Measurements from ENCODE around the gene ADAM19.
A peak's percentile ranks its signal among the peaks of the same experiment; 100 is the strongest.
"Not testable (repeated sequence)": the region's sequence is repeated elsewhere in the genome, so short reads cannot be mapped to it uniquely, and the experiment has no call there.

The ADAM19 gene

DNA sequence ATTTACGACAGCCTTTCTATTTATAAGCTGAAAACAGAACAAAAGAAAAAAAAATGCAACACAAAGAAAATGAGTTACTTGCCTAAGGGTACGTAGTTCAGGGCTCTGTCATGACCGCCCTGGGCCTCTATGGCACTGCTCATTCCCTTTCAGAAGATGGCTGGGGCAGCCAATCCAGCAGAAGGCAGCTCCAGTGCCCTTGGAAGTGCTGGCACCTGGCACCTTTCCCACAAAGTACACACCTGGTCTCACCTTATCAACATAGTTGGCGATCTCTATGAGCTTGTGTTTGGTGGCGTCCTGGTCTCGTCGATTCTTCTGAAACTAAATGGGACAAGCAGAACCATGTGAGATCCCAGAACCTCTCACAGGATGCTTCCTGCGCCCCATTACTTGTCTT lies 62.4 kb downstream of the ADAM19 start:
- no peak for DNase-seq

DNA sequence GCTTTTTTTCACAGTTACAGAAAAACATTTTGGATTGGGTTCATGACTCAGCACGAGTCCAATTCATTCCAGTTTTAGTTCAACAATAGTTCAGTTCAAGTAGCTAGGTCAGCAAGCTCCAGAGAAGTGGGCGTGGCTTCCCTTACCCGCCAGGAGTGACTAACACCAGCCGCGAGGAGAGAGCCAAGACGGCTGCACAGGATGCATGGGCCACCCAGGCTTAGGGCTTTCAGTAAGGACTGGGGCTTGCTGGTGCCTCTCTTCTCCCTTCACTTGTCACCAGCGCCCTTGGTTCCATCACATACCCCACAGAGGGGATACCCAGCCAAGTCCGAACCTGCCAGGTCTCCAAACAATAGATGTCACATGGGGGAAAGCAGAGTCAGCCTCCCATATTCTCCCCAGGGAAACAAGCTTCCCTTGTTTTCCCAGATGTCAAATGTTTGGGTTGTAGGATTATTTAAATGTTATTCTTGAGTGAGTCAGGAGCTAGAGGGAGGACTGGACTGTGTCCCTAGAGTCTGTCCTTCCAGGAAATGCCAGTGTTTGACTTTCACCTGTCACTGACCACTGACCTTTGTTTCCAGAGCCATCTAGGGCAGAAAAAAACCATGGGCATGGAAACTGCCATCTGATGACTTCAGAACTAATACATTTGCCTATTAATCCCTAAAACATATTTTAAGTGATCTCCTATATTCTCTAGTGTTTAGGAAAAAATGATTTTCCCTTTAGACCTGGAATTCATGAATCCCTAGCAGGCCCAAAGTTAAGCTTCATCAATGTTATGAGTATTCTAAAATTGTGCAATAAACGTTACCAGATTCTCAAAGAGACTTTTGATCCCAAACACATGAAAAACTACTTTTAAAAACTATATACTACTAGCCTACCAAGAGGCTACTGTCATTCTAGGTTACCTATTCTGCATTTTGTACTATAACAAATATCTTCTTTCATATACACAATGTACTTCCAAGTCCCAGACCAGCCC lies 63.6 kb downstream of the ADAM19 start:
- DNase-seq = peak; percentile 17

DNA sequence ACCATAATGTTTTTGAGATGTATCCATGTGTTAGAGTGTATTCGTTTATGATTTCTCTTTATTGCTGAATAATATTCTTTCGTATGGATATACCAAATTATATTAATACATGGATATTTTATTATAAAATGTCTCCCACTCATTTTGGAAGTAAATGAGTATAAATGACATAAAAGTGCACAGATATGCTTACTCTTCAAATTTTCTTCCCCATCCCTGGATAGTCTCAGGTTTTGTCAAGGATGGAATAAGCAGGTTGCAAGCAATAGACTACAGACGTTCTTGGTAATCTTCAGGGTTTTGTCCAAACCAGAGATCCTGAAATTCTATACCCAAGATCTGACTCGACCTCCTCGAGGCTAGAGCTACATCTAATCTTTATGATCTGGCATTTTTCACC lies 64.9 kb downstream of the ADAM19 start:
- DNase-seq = no peak

DNA sequence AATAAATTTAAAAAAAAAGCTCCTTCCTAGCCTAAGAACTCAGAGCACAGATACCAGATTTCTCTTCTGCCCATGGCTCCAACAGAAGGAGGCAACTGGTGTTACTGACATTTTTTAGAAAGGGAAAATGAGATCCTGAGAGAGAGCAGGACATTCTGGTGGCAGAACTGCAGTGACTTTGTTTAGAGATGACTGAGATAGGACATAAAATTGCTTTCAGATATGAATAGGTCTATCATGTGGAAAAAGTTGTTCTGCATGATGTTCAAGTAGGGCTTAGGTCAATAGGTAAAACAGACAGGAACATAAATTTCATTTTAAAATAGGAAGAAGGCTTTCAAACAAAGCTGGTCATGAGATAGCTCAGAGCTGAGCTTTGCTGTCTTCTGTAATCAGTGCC lies 66.0 kb downstream of the ADAM19 start:
- no peak for DNase-seq

DNA sequence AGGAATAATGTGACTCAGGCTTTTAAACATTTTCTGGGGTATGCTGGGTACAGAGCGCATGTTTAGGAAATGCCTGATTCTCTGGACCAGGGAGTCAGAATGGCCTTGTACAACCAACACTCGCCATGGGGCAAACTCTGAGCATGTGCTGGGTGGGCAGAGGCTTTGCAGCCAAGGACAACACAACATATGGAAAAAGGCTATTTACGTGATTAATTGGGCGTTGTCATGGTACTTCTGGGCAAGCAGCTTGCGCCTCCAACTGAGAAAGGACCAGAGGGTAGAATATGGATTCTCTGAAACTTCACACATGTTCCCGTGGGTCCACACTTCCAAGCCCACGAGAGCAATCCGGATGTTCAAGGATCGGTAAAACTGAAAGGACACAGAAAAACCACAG lies 66.5 kb downstream of the ADAM19 start:
- no peak for DNase-seq

DNA sequence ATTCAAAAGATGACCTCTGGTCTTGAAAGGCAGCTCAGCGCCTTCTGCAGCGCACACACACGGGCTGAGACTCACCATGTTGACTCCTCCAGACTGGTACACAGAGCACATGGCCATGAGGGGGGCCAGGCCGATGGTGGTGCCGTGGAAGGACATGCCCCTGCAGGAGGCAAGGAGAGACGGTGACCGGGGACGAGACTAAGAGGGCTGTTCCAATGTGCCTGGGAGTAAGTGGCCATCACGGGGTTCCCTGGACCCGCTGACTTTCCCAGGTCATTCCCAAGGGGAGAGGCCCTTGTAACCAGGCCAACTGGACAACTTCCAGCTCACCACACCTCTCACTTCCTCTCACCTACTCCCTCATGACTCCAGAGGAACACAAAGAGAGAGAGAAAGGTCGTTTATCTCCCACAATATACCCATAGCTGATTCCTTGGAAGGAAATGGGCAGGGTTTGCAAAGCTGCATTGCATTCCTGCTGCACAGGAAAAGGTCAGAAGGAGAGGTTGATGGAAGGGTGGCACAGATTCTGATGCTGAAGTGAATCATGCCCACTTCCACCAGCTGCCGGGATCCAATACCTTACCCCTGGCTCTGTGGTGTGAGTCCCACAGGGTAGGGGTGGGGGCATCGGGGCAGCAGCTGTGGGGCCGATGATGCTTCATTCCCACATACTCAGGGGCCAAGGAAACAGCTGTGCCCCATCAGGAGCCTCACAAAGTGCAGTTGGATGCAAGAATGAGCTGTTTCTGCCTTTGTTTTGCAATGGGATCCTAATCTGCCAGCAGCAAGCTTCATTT lies 68.4 kb downstream of the ADAM19 start:
- no peak for DNase-seq

DNA sequence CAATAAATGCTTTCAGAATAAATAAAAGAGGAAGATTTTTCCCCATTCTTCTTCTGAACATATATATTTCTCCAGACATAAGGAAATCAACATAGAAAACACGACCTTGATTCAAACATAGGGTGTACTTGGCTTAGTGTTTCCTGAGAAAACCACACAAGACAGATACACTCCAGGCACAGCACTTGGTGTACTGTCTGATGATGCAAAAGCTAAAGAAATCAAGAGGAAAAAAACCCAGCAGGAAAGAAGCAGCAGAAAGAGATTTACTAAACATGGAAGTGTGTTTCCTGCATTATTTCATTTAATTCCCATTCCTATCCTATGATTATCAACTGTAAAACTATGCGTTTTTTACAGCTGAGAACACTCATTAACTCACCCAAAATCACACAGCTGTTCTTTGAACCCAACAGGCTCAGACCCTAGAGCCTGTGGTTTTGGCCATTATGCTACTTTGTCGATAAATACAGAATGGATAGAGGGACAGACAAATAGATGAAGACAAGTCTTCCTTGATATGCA lies 69.4 kb downstream of the ADAM19 start:
- DNase-seq = no peak

DNA sequence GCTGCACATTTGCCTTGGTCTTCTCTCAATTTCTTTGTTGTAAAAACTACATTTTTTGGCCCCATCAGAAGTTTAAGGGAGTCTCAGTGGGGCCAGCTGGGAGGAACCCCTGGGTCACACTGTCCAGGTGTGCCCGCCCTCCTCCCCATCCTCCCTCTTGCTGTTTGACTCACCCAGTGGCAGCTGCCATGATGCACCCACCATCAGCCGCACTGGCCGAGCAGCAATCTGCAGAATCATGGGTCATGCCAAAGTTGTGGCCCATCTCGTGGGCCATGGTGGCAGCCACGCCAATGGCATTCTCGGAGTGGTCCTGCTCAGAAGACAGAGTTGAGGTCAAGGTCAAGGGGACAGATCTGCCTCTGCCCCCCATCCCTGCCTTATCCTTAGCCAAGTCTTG lies 70.1 kb downstream of the ADAM19 start:
- no peak for DNase-seq

DNA sequence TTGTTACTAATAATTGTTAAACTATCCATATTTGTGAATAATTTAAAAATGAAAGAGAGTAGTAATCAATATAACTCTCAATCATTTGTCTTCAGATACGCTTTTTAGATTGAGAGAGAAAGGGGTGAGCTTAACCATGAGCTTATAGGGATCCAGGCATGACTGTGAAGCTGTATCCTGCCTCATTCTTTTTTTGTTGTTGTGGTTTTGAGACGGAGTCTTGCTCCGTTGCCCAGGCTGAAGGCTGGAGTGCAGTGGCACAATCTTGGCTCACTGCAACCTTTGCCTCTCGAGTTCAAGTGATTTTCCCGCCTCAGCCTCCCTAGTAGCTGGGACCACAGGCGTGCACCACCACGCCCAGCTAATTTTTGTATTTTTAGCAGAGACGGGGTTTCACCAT lies 71.5 kb downstream of the ADAM19 start:
- DNase-seq = no peak

DNA sequence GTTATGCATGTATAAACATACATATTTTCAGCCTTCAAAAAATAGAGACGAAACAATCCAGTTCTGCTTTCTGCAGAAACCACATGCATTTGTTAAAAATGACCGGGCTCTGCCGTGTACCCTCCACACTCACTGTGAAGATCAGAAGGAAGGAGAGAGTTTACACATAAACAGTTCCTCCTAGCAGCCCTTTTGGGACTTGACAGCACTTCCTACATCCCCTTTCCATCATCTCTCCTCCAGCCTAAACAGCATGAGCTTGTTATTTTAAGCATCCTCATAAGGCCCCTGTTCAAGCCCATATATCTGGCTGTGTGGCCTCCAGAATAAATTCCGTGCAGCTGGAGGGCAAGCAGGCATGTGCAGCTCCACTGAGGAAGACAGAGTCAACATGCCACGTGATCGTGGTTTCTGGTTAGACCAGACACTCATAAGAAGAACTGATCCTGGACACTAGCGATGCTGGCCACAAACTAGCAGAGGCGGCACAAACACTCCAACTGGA lies 73.4 kb downstream of the ADAM19 start:
- no peak for DNase-seq

DNA sequence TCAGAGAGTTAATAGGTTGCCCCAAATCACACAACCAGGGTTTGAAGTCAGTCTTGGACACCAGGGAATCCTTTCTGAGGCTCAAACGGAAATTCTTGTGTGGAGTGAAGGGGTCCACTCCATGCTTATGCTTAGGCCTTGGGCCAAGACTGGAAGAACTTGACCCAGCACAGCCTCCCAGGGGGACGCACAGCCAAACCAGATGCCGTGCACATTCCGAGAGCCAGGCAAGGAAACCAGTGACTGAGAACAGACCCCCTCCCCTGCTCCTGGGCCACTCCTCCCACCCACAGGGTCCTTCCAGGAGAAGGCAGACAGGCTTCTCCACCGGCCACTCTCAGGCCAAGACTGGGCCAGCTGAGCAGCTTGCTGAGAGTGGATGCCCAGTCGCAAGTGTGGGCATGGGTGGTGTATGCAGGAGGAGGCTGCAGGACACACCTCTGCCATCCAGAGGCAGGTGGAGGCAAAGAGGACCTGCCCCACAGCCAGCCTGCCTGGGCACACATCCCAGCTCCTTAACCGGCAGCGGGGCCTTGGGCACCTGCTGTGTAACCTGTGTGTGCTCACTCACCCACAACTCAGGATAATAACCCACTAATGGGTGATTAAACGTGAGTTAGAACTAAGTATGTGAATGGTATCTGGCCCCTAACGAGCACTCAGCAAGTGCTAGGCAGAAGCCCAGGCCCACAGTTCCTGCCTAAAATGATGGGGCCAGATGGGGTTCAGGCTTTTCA lies 77.5 kb downstream of the ADAM19 start:
- DNase-seq = no peak

DNA sequence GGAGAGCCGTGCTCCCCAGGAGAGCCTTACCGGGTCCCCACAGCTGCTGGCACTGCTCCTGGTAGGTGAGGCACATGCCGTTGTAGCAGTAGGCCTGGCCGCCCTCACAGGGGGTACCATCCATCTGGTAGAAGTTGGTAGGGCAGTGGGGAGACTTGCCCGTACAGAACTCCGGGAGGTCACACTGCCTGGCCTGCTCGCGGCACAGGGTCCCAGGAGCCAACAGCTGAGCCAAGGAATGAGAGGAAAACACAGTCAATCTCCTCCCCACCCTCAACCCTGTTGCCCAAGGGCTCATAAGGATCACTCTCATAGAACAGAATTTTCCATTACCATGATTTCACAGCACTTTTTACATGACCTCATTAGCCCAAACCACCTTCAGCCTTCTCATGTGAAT lies 78.7 kb downstream of the ADAM19 start:
- no peak for DNase-seq

DNA sequence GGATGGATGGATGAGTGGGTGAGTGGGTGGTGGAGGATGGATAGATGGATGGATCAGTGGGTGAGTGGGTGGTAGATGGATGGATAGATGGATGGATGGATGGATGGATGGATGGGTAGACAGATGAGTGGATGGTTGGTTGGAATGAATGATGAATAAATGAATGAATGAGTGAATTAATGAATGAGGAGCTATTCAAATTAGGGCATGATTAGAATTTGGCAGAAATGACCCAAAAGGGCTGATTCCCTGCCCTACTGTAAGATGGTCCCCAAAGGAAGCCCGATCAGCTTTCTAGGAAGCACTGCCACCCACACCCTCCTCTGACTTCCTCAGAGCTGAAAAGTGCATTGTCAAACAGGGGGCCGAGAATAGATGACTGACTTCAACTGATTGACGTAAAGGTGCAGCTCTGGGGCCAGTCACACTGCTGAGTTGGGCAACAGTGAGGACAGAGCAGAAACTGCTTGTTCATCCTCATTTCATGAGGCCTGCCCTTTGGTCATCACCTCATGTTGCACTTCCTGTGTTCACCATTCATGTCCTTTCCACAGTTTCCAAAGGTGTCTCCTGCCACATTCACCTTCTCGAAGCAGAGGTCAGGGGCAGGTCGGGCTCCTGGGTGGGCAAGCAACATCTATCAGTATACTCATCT lies 81.3 kb downstream of the ADAM19 start:
- DNase-seq = no peak

DNA sequence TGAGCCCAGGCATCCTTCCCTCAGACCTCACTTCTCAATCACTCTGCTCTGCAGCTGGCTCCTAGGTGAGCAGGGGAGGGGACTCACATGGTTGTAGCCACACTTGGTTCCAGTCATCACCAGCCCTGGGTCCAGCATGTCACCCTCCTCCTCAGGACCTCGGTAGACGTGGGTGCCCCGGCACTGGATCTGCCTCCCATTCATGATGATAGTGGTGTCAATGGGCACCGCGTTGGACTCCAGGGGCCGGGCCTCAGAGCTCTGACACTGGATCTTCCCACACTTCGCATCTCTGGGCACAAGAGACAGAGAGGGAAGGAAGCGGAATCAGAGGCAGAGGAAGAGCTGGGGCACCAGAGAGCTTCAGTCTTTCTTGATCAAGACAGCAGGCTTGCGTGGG lies 82.7 kb downstream of the ADAM19 start:
- DNase-seq = no peak

DNA sequence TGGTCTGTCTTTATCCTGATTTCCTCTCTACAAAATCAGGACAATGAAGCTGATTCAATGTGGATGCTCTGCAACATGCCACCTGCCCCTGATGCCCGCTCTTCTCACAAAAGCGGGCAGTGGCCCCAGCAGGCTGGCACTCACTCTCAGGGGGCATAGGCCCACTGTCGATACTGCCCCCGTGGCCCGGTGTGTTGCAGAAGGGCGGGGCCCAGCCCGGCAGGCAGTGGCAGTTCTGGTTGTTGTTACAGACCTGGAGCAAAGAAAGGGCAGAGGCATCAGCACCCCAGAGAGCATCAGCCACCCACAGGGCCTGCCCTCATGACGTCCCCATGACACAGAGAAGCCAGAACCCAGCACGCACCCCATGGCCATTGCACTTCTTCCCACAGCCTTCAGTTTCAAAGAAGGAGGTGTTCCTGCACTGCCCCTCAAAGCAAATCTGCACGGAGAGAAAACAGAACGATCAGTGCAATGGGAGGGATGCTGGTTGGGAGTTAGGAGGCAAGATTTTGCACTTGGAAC lies 84.0 kb downstream of the ADAM19 start:
- DNase-seq = no peak

DNA sequence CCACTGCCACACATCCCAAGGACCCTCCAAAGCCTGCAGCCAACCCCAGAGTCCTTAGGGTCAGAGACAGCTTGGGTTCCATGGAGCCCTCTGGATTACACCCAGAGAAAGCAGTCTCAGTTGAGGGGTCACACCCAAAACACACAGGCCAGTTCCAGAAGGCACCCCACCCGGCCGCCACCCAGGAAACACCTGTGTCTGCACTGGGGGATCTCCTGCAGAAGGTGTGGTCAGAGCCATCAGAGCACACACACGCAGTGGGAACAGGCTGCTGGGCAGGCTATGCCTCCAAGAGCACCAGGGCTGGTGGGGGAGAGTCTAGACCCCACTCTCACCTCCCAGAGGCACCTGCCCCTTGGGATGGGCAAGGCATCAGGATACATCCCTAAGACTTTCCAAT lies 88.2 kb downstream of the ADAM19 start:
- peak; percentile 17 for DNase-seq

DNA sequence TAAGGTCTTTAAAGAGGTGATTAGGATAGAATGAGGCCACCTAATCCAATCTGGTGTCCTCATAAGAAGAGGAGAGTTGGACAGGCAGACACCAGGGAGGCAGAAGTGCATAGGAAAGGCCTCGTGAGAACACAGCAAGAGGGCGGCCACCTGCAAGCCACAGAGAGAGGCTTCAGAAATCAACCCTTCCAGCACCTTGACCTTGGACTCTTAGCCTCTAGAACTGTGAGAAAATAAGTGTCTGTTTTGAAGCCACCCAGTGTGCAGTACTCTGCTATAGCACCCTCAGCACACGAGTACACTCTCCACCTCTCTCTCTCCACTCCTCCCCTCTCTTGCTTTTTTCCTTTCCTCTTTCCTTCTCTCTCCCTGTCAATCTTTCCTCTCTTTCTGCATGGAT lies 88.7 kb downstream of the ADAM19 start:
- DNase-seq = no peak

DNA sequence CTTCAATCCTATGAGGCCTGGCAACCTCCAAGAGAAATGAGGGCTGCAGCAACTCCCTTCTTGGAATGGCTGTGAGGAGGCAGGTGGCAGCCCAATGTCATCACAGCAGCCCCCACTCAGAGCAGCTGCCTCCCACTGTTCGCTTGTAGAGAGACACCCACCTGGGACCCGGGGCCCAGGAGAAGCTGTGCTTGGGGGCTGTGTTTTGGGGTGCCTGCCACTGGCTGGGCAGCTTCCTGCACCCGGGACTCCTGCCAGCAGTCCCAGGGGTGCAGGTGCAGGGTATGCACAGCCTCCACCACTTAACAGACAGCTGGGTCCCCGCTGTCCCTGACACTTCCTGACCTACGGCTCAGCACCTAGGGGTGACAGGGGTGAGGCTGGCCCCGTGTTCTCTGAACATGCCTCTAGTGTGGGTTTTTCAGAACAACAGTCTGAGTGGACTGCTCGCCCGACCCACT lies 89.3 kb downstream of the ADAM19 start:
- no peak for DNase-seq

DNA sequence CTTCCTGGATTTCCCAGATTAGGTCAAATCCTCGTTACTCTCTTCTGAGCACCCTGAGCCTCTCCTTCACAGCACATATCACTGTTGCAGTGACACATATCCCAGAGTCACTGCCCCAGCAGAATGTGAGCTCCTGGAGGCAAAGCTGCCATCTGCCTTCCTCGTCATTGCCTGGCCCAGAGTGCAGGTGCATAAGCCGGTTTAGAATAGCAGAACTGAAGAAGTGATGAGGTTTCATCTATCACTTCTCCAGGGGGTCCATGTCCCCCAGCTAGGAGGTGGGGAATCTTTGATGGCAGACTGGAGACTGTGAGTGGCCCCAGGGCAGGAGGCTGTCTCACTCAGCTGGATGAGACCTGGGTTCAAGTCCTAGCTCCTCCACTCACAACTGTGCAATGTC lies 89.8 kb downstream of the ADAM19 start:
- no peak for DNase-seq

DNA sequence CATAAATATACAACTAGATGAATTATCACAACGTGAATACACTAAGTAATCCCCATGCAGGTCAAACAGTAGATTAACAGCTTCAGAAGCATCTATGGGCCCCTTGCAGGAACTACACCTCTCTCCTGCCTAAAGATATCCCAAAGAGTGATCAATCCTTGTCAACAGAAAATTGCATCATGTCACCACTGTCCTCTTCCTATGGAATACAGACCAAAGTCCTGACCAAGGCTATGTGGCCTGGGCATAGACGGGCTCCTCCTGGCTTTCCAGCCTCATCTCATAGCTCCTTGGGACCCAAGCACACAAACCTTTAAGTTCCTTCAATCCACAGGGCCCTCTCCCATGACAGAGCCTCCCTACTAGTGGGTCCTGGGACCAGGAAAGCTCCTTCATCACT lies 90.2 kb downstream of the ADAM19 start:
- DNase-seq = no peak

DNA sequence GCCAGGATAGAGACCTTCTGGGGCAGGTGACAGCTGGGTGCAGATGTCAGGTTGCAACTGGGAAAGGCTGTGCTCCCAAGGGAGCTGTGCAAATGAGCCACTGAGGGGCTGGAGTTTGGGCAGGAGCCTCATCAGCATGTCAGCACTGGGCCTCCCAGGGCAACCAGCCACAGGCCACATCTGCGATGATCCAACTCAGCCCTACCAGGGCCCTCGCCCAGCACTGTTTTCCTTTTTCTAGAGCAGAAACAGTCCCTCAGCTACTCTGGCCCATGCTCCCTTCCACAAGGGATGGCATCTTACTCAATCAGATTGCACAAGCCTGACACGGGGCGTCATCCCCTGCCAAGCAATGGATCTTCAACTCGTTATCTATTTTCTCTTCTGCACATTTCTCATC lies 90.8 kb downstream of the ADAM19 start:
- no peak for DNase-seq

DNA sequence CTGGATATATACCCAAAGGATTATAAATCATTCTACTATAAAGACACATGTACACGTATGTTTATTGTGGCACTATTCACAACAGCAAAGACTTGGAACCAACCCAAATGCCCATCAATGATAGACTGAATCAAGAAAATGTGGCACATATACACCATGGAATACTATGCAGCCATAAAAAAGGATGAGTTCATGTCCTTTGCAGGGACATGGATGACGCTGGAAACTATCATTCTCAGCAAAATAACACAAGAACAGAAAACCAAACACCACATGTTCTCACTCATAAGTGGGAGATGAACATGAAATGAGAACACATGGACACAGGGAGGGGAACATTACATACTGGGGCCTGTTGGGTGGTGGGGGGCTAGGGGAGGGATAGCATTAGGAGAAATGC lies 92.9 kb downstream of the ADAM19 start:
- DNase-seq = not testable (repeated sequence)

All from CD4-positive, alpha-beta T cell treated with Interleukin-10 for 1 hour (primary cell).